ENCODE measurements around the gene MARK2.

- TF ChIP-seq CTCF (IDR thresholded peaks at IDR 0.05; ENCODE audit: low read depth, low read length, poor library complexity, severe bottlenecking) (no peak), EZH2phosphoT487 (IDR thresholded peaks at IDR 0.05; ENCODE audit: borderline replicate concordance, low read length) (no peak)
Observed at GRCh38 chr11:63818609-63819008, 20.3 kb upstream of the MARK2 start.

Measured in DOHH2 (cell line).